Testis (tissue), 2 donors: Measurements from ENCODE around the gene DGKB.

ENCODE experiments used
- CTCF ChIP-seq, 3 experiments: fragments of 450-650 bp in 2 of 3; fragments of 200-600 bp in 1 of 3; sonication (generic) in 1 of 3; IDR thresholded peaks; one replicate each; pipeline ENCODE4 v1.5.1; 2016 to 2019; ENCODE audit warnings: antibody characterized with exemption in 3 of 3, mild to moderate bottlenecking in 2 of 3, moderate library complexity in 1 of 3
- POLR2A ChIP-seq: fragments of 450-650 bp; IDR thresholded peaks from one replicate; pipeline ENCODE4 v1.6.1; 2017; ENCODE audit warnings: antibody characterized with exemption, mild to moderate bottlenecking, moderate library complexity

GRCh38 chr7:14635955-14636354, 266.6 kb downstream of the DGKB start:
- no peak for TF ChIP-seq CTCF (IDR thresholded peaks at IDR 0.05)
- no peak for TF ChIP-seq POLR2A
